Stimulated activated CD4-positive, alpha-beta T cell treated with anti-CD3 and anti-CD28 coated beads, Interleukin-2, amount 100 ng/mL, for 4 hours (primary cell): Measurements from ENCODE around the gene F11R.
"Not testable (repeated sequence)": the region's sequence is repeated elsewhere in the genome, so short reads cannot be mapped to it uniquely, and the experiment has no call there.

Experiments used
- DNase-seq: peaks from one replicate; pipeline ENCODE4 v3.0.0-alpha.2; 2020; ENCODE audit warnings: low read depth

F11R gene

DNA sequence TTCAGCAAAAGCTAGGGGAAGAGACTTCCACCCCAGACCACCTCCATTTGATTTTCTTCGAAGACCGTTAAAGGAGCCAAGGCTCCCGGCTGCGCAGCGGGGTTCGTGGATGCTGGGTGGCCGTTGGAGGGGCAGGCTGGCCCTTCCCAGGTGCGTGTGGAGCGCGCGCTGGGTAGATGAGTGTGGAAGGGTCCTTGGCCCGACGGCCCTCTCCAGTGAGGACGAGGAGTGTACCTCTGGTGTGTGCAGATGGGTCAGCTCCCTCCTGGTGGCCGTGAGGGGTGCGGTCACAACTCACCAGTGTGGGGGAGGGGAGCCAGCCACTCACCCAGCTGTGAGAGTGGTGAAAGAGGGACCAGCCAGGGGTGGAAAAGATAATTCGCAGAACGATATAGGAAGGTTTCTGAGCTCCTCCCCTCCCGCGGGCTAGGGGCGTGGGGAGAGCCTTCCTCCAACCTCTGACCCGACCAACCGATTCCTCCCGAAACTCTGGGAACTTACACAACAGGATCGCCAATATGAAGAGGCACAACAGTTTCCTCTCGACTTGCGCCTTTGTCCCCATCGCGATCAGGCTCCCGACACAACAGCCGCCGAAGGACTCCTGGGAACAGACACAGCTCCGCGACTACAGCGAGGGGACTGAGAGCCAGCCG is at the start of gene F11R:
Gene F11R (minus strand): TSS at position 644 of the 656 bp plus-strand sequence. CDS start 79 bp downstream, at position 565.
- DNase-seq, result no peak

- DNase-seq, result peak; percentile 70
These were observed 48.8 kb upstream of the F11R start, which contains the start of gene ARHGAP30 for GRCh38 chr1:161069731-161070270. Gene ARHGAP30, minus strand, starts transcription at chr1:161069891. Its CDS starts 267 bp downstream, at chr1:161069624.

DNA sequence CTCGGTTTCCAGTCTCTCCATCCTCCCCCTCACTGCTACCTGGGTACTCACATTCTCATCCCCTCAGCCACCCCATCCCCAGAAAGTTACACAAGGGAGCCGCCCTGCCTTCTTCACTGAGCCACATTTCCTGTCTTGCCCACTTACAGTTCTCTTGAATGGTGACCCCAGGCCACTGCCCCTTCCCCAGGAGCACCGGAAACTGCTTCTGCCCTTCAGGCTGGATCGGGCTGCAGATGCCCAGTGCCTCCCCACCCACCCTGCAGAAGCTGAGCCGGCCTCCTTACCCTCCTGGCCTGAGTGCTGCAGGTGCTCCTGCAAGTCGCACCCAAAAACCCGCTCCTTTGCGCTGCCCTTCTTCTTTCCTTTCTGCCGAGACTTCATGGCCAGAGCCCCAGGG is 48.3 kb upstream of the F11R start:
- DNase-seq, result no peak

GRCh38 chr1:161068306-161069234 is 47.6 kb upstream of the F11R start:
- DNase-seq, result peak; percentile 70

- no peak for DNase-seq
These were observed 45.7 kb upstream of the F11R start for GRCh38 chr1:161066694-161067093.

GRCh38 chr1:161065681-161066080 is 44.7 kb upstream of the F11R start:
- DNase-seq, result not testable (repeated sequence)

GRCh38 chr1:161063936-161064335 is 43.0 kb upstream of the F11R start:
- DNase-seq, result not testable (repeated sequence)

DNA sequence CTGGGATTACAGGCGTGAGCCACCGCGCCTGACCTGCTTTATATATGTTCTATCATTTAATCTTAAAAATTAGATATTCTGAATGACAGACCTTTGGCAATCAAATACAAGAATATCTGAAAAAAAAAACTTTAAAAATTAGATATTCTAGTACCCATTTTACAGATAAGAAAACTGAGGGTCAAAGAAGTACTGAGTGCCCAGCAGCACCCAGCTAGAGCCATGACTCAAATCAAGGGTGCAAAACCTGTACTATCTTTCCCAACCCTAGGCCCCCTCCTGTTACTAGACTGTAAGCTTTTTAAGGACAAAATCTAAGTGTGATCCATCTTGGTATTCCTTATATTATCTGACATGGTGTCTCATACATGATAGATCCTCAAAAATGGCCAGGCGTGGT is 40.5 kb upstream of the F11R start:
- DNase-seq, result no peak

DNA sequence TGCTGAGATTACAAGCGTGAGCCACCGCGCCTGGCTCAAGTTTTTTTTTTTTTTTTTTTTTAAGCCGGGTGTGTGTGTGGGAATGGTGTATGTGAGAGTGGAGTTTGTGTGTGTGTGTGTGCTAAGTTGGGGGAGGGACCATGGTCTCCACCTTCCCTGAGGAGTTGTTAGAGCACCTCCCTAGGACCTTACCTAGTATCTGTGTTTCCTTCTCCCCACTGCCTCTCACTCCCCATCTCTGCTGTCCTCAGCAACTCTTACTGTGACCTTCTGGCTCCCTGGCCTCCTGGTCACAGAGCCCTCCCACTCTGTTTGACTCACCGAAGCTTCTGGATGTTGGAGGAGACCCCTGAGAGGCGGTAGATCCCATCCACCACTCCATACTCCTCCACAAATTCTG is 38.3 kb upstream of the F11R start:
- DNase-seq, result no peak

GRCh38 chr1:161054805-161055204 is 33.9 kb upstream of the F11R start:
- DNase-seq, result no peak

DNA sequence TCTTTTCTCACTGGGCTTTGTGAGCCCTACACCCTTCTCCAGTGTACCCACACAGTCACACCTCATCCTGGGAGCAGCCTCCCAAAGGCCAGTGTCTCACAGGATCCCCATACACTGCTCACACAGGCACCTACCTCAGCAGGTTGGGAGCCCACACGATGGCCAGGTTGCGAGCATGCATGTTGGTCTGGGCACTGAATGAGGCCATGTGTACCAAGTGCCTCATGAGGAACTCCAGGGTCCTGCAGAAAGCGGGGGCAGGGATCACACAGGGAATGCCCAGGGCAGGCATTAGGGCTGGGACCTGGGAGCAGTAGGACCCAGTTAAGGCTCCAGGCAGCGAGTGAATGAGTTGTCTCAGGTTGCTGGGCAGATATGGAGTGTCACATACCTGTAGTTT is 33.3 kb upstream of the F11R start:
- no peak for DNase-seq

DNA sequence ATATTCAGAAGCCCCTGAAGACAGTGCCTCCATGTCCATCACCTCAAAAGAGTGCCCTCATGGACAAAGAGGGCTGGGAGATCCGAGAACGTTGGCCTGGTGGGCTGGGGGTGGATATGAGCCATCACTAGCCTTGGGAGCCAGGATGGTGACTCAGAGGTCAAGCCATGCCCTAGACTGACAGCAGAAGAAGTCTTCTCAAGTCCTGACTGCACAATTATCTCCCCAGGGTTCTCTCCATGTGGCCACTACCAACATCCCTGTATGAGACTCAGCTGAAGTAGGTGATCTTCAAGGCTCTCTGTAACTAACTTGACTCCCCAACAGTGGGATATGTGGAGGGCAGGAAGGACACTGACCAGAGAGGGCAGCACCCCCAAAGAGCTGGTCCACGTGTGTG is 31.9 kb upstream of the F11R start:
- DNase-seq, result no peak

DNA sequence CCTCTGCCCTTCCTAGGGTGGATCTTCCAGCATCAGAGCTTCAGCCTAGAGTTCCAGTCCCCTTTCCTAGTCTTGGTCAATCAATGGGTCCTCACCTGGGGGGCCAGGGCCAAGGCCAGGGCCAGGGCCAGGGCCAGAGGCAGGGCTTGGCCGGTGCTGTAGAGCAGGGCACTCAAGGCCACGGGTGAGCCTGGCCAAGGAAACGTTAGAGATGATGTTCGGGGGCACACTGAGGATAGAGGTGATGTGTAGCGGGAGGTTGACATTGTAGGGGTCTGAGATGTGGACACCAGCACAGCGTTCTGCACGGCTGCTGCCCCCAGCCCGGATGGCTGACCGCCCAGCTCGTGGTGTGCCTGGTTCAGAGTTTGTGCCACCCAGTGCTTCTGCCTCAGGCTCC is 30.3 kb upstream of the F11R start:
- DNase-seq, result no peak

DNA sequence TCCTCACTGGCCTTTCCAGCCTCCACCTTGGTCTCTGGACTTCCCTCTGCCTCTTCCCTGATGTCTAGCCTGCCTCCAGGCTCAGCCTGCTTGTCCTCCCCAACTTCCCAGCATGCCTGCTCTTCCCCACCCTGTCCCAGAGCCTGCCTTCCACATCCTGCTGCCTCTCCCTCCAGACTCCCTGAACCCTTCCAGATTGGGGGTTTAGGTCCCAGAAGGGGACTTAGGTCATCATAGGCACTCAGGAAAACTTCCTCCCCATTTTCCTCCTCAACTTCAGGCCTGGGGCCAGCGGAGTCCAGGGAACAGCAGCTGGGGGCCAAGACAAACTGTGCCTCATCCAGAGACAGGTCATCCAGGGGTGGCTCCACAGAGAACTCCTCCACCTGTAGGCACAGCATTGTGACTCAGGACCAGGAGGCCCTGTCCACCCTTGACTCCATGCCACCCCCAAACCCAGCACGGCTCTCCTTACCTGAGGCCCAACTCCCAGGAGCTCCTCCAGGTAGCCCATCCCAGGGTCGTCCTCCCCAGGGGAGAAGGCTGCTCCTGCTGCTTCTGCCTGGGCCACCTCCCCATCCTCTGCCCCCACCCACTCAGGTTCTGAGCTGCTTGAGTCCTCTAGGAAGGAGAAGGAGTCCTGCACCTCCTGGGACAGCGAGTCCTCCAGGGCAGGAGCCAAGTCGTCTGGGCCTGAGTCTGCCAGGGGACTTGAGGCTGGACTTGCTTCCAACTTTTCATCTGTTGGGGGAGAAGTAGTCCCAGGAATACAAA is 28.2 kb upstream of the F11R start:
- DNase-seq, result no peak

DNA sequence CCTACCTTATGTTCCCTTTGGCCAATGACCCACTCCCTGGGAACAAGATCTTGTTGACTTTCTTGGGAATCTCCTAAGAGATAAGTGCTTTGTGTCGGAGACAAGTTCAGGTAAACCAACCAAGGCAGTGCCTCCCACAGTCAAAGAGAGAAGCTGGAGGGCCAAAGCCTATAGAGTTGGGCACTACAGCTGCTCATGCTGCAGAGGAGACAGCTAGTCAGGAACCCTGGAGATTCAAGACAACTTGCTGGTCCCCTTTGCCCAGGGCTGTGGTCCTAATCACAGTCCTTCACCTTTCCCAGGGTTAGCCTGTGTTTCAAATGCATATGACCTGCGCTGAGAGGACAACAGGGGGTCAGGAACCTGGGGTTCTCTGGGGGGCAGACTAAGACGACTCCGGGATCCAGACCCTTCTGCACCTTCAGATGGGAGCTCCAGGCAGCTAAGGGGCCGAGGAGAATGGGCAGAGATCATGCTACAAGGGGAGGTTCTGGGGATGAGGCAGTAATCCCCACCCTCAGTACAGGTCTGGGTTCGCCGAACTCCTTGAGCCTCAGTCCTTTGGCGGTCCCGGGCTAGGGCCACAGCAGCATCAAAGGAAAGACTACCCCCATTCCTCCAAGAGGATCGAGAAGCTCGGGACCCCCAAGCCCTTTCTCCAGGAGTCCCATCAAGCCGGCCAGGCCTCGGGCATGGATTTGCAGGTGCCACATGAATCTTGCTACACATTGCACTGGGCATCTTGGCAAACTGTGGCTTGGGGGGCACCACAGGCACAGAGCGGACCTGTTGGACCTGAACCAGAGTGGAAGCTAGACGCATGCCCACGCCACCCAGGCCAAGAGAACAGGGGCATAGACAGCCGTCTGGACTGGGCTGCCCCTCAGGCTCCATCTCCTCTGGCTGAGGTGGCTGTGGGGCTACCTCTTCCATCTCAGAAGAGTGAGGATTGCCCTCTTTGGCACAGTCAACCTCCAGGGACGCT is 26.8 kb upstream of the F11R start:
- no peak for DNase-seq

DNA sequence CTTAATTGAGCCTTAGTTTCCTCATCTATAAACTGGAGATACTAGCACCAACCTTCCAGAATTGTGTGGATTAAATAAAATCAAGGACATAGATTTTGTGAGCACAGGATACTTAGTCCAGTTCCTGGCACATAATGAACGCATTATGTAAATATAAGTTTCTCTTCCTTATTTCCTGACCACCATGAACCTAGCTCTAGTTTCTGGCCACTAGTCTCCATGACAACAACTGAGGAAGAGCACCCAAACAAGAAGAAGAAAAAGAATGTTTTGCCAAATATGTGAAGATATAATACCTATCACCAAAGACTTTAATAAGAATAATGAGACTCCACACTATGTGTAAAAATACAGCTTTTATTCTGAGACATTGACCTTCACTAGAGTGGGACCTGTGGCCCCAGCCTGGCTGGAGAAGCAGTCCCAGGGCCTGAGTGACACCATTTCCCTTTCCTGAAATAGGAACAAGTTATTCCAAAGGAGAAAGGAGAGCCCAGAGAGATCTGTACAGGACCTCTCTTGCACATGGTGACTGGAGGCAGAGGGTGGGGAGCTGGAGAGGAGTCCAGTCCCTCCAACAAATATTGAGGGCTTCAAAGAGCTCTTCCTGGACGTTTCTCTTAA is 25.8 kb upstream of the F11R start:
- DNase-seq, result no peak

- DNase-seq, result peak; percentile 86
These were observed 25.0 kb upstream of the F11R start, which contains the start of gene USF1 for GRCh38 chr1:161045736-161046604. Gene USF1, minus strand, starts transcription at chr1:161045977. Its CDS starts 2,702 bp downstream, at chr1:161043275.

DNA sequence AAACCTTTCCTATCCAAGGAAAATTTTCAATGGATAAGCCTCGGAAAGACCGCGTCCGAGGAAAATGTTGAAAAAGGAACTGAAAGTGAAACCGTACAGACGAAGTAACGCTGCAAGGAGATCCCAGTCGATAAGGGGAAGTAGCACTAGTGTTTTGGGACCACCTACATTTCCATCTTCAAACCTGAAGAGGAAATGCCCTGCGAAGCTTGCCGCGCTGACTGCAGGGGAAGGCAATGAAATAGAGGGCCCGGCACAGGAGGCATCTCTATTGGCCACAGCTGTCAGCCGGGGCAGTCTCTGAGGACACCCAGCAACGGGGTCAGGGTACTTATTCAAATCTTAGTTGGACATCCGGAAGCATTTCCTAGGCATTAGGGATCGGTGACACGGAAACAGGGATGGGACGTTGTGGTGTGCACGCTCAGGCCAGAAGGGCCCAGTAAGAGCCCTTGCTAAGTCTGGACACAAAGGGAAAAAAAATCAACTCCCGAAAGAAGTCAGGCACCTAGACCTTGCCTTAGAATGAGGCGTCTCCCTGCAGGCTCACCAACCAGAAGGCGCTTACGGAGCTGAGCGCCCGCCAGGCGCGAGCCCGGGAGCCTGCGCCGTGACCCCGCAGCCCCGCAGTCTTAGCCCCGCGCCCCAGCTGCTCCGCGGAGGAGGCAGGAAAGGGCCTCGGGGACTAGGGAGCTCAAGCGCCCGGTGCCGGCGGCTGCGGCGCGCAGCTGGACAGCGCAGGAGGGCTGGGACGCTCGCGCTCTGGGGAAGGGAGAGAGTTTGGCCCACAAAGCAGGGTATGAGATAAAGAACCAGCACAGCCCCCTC is 24.2 kb upstream of the F11R start:
- no peak for DNase-seq
